HuH-7.5 (cell line): ENCODE measurements around the gene BRD4.

ENCODE experiments used
- DNase-seq: peaks from one replicate; pipeline ENCODE4 v3.0.0; 2011; ENCODE audit warnings: low spot score

The BRD4 gene

GRCh38 chr19:15188851-15189250 lies 143.5 kb downstream of the BRD4 start:
- no peak for DNase-seq

- DNase-seq = no peak
Observed at GRCh38 chr19:15187026-15188007, 145.0 kb downstream of the BRD4 start.
